DND-41 (cell line): ENCODE data around the gene NCAPD2.

Source experiments
- ATAC-seq: fragments of 200-7000 bp; cut with Tn5 transposase; 3 replicates; pipeline ENCODE4 v1.9.1; 2021; ENCODE audit warnings: low read depth; ENCODE audit not compliant: insufficient read depth
- DNase-seq: peaks from one replicate; pipeline ENCODE4 v3.0.0-alpha.2; 2020
- H2AFZ ChIP-seq: 2 replicates; pipeline ENCODE4 v1.6.0; 2012; ENCODE audit warnings: low read depth, low read length
- H3K27ac ChIP-seq: 2 replicates; pipeline ENCODE4 v1.5.1; 2012; ENCODE audit warnings: low read length, inconsistent platforms
- H3K27me3 ChIP-seq: fragments of 200-600 bp; sonication (generic); 2 replicates; pipeline ENCODE4 v1.6.0; 2012; ENCODE audit warnings: low read length, mild to moderate bottlenecking, inconsistent platforms; ENCODE audit not compliant: insufficient read depth, poor library complexity
- H3K36me3 ChIP-seq: 2 replicates; pipeline ENCODE4 v1.5.1; 2012; ENCODE audit warnings: low read length, inconsistent platforms; ENCODE audit not compliant: insufficient read depth
- H3K4me1 ChIP-seq: 2 replicates; pipeline ENCODE4 v1.5.1; 2012; ENCODE audit warnings: mild to moderate bottlenecking, low read length; ENCODE audit not compliant: insufficient read depth
- H3K4me2 ChIP-seq: 2 replicates; pipeline ENCODE4 v1.6.0; 2012; ENCODE audit warnings: mild to moderate bottlenecking, moderate library complexity, low read length, inconsistent platforms; ENCODE audit not compliant: insufficient read depth
- H3K4me3 ChIP-seq, 2 experiments: fragments of 200-600 bp in 1 of 2; shearing (Covaris generic) in 1 of 2; 2 replicates each; pipeline ENCODE4 v1.5.1; 2012 to 2016; ENCODE audit warnings: inconsistent platforms in 2 of 2, low read length in 2 of 2, mild to moderate bottlenecking in 2 of 2, low read depth in 1 of 2, moderate library complexity in 1 of 2
- H3K79me2 ChIP-seq: 2 replicates; pipeline ENCODE4 v1.6.0; 2012; ENCODE audit warnings: low read length, inconsistent platforms; ENCODE audit not compliant: insufficient read depth
- H3K9ac ChIP-seq: 2 replicates; pipeline ENCODE4 v1.6.0; 2012; ENCODE audit warnings: low read depth, mild to moderate bottlenecking, inconsistent platforms, low read length, moderate library complexity
- H3K9me3 ChIP-seq: 2 replicates; pipeline ENCODE4 v1.5.1; 2012; ENCODE audit warnings: low read length, moderate library complexity, mild to moderate bottlenecking, inconsistent platforms; ENCODE audit not compliant: insufficient read depth, severe bottlenecking
- H4K20me1 ChIP-seq: 2 replicates; pipeline ENCODE4 v1.6.0; 2012; ENCODE audit warnings: low read length; ENCODE audit not compliant: insufficient read depth
- CTCF ChIP-seq: IDR thresholded peaks from 2 replicates; pipeline ENCODE4 v1.5.1; 2012; ENCODE audit warnings: borderline replicate concordance, low read length, moderate library complexity, mild to moderate bottlenecking; ENCODE audit not compliant: poor library complexity, severe bottlenecking; ENCODE audit errors: extremely low read depth
- EZH2 ChIP-seq: IDR thresholded peaks from 3 replicates; pipeline ENCODE4 v1.6.1; 2012; ENCODE audit warnings: borderline replicate concordance, low read depth, mild to moderate bottlenecking, moderate library complexity, low read length, inconsistent platforms; ENCODE audit not compliant: severe bottlenecking

Gene NCAPD2

GRCh38 chr12:6569312-6569711 is 75.4 kb downstream of the NCAPD2 start:
- peaks cover 39% of the 10 kb centered on the region for H3K79me2 ChIP-seq
- TF ChIP-seq CTCF (no peak), EZH2 (no peak)
- H4K20me1 ChIP-seq, result peaks cover 3% of the 10 kb centered on the region; the same call in 1 of the 2 replicates
- H3K9me3 ChIP-seq, result no peaks in the 10 kb centered on the region
- DNase-seq, result no peak
- H3K27me3 ChIP-seq, result no peaks in the 10 kb centered on the region
- ATAC-seq, result no peak
- H3K9ac ChIP-seq, result peak overlapping the region; percentile 79; the same call in 1 of the 2 replicates
- peak overlapping the region; percentile 71 for H3K4me2 ChIP-seq
- H3K4me3 ChIP-seq, result peak overlapping the region in 1 of 2 experiments; percentile 91; a peak in 1 of 4 replicates
- H2AFZ ChIP-seq, result no peak overlapping the region
- H3K36me3 ChIP-seq, result peaks cover 79% of the 10 kb centered on the region
- H3K27ac ChIP-seq, result no peak overlapping the region
- H3K4me1 ChIP-seq, result peaks cover 38% of the 10 kb centered on the region

GRCh38 chr12:6569786-6570185 is 75.9 kb downstream of the NCAPD2 start:
- Histone ChIP-seq H3K9me3 (no peaks in the 10 kb centered on the region), H2AFZ (no peak overlapping the region), H3K4me3 (no peak overlapping the region), H3K27me3 (no peaks in the 10 kb centered on the region), H3K27ac (no peak overlapping the region), H4K20me1 (peaks cover 3% of the 10 kb centered on the region; the same call in 1 of the 2 replicates), H3K9ac (no peak overlapping the region), H3K36me3 (peaks cover 81% of the 10 kb centered on the region), H3K4me1 (peaks cover 38% of the 10 kb centered on the region), H3K79me2 (peaks cover 39% of the 10 kb centered on the region), H3K4me2 (peak overlapping the region; percentile 71; the same call in 1 of the 2 replicates)
- TF ChIP-seq EZH2, result no peak
- no peak for TF ChIP-seq CTCF
- ATAC-seq, result no peak
- DNase-seq, result no peak

DNA sequence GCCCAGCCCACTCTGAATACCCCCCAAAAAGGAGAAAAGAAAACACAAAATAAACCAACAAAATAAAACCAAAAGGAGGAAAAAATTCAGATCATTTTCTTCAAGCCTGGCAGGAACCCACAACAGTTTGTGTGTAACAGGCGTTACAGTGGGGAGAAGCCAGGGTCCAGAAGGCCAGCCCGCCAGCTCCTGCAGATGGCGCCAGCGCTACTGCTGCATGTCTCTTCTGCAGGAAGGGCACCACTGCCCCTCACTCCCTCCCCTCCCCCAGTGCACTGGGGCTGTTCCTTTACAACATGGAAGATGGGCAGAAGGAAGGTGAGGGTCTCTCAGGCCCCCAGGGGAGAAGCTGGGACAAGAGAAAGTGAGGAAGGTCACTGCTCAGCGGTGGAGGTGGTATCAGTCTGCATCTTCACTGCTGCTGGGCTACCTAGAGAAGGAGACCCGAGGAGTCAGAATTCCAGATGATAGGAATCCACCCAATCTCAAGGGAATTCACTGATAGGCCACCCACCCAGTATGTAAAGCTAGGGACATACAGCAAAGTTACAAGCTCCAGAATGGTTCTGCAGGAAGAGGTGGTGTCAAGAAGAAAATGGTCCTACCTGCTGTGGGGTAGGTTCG is 76.5 kb downstream of the NCAPD2 start:
- Histone ChIP-seq H3K27me3 (no peaks in the 10 kb centered on the region), H3K79me2 (peaks cover 38% of the 10 kb centered on the region), H3K4me1 (peaks cover 38% of the 10 kb centered on the region), H3K36me3 (peaks cover 82% of the 10 kb centered on the region), H3K9me3 (no peaks in the 10 kb centered on the region), H2AFZ (no peak overlapping the region), H4K20me1 (peaks cover 3% of the 10 kb centered on the region; the same call in 1 of the 2 replicates), H3K27ac (no peak overlapping the region), H3K4me2 (no peak overlapping the region), H3K9ac (no peak overlapping the region), H3K4me3 (no peak overlapping the region)
- peak; percentile 87 for TF ChIP-seq CTCF
- no peak for TF ChIP-seq EZH2
- ATAC-seq (peak; percentile 47), DNase-seq (peak; percentile 70)
